ENCODE results near the gene TIMELESS.

The TIMELESS gene

GRCh38 chr12:56487448-56488040 is 38.3 kb upstream of the TIMELESS start (continued):
- TF ChIP-seq PBX3 (CRISPR knock-in tag; IDR thresholded peaks at IDR 0.05): no peak
- TF ChIP-seq ZBTB11 (tag by site-specific recombination; conservative IDR thresholded peaks at IDR 0.05; ENCODE audit: low read depth): no peak
- TF ChIP-seq ZNF311 (tag by site-specific recombination; IDR thresholded peaks at IDR 0.05; ENCODE audit: borderline replicate concordance): no peak
- TF ChIP-seq GFI1B (tag by site-specific recombination; IDR thresholded peaks at IDR 0.05): no peak
- peak; percentile 95 for TF ChIP-seq ZNF335 (tag by site-specific recombination; conservative IDR thresholded peaks at IDR 0.05)
- 0 out of 2 replicates have a peak, but pooled peaks have one; percentile 8 for TF ChIP-seq CTCF (tag by site-specific recombination; IDR thresholded peaks at IDR 0.05)
- TF ChIP-seq ZNF221 (tag by site-specific recombination; IDR thresholded peaks at IDR 0.05; ENCODE audit: borderline replicate concordance): no peak
- TF ChIP-seq HIC1 (tag by site-specific recombination; IDR thresholded peaks at IDR 0.05): peak; percentile 60; the same call in 1 of the 2 replicates
- 0 out of 2 replicates have a peak, but pooled peaks have one; percentile 16 for TF ChIP-seq ZNF416 (tag by site-specific recombination; IDR thresholded peaks at IDR 0.05)
- TF ChIP-seq ZNF596 (tag by site-specific recombination; IDR thresholded peaks at IDR 0.05): no peak
- TF ChIP-seq ZFHX2 (tag by site-specific recombination; conservative IDR thresholded peaks at IDR 0.05): no peak
- no peak for TF ChIP-seq ZNF580 (tag by site-specific recombination; IDR thresholded peaks at IDR 0.05)
- TF ChIP-seq ZNF341 (tag by site-specific recombination; IDR thresholded peaks at IDR 0.05; ENCODE audit: low read depth): 0 out of 2 replicates have a peak, but pooled peaks have one; percentile 29
- no peak for TF ChIP-seq ZNF530 (tag by site-specific recombination; IDR thresholded peaks at IDR 0.05; ENCODE audit: low read depth)
- 0 out of 2 replicates have a peak, but pooled peaks have one; percentile 3 for TF ChIP-seq ZNF660 (tag by site-specific recombination; IDR thresholded peaks at IDR 0.05)
- 0 out of 2 replicates have a peak, but pooled peaks have one; percentile 26 for TF ChIP-seq ZBTB48 (tag by site-specific recombination; IDR thresholded peaks at IDR 0.05)
- TF ChIP-seq ZNF404 (tag by site-specific recombination; IDR thresholded peaks at IDR 0.05): no peak
- TF ChIP-seq ZSCAN23 (tag by site-specific recombination; IDR thresholded peaks at IDR 0.05): no peak
- TF ChIP-seq GLIS1 (tag by site-specific recombination; IDR thresholded peaks at IDR 0.05): no peak
- no peak for TF ChIP-seq ZBTB49 (tag by site-specific recombination; IDR thresholded peaks at IDR 0.05; ENCODE audit: low read depth)
- no peak for TF ChIP-seq ZNF202 (tag by site-specific recombination; IDR thresholded peaks at IDR 0.05; ENCODE audit: borderline replicate concordance)
- no peak for TF ChIP-seq KLF10 (tag by site-specific recombination; IDR thresholded peaks at IDR 0.05)
- peak; percentile 47; the same call in 1 of the 2 replicates for TF ChIP-seq ZNF76 (tag by site-specific recombination; IDR thresholded peaks at IDR 0.05; ENCODE audit: borderline replicate concordance, low read depth)
- peak; percentile 28; the same call in 1 of the 2 replicates for TF ChIP-seq KLF8 (tag by site-specific recombination; IDR thresholded peaks at IDR 0.05)
- no peak for TF ChIP-seq ZNF174 (tag by site-specific recombination; IDR thresholded peaks at IDR 0.05)
- no peak for TF ChIP-seq ZNF585B (tag by site-specific recombination; IDR thresholded peaks at IDR 0.05)
- TF ChIP-seq ZNF701 (tag by site-specific recombination; IDR thresholded peaks at IDR 0.05): no peak
- 0 out of 2 replicates have a peak, but pooled peaks have one; percentile 36 for TF ChIP-seq ZXDB (tag by site-specific recombination; IDR thresholded peaks at IDR 0.05)
- TF ChIP-seq ZNF664 (tag by site-specific recombination; IDR thresholded peaks at IDR 0.05): no peak
